ENCODE data around the gene STXBP5. TPM values are rescaled to one million over a fixed set of nuclear protein-coding genes. Genes with fewer than 3 reads are reported as not detected.
A peak's percentile ranks its signal among the peaks of the same experiment; 100 is the strongest.

STXBP5 gene
- total RNA-seq, 4 donors from 2014 or later = 18.1 to 22.1 (median 20.0) TPM

- TF ChIP-seq EP300 (IDR thresholded peaks at IDR 0.05) = no peak
- TF ChIP-seq POLR2A (IDR thresholded peaks at IDR 0.05; ENCODE audit: low read depth) = no peak
- no peak for TF ChIP-seq CTCF (IDR thresholded peaks at IDR 0.05)
- no peak for TF ChIP-seq POLR2AphosphoS5 (IDR thresholded peaks at IDR 0.05)
- no peak for DNase-seq (ENCODE audit: extremely low spot score)
- H3K4me3 ChIP-seq = no peak overlapping the region
- peaks cover 0 to 9% (median 4%) of the 10 kb centered on the region in 4 donors for H3K4me1 ChIP-seq
- no peaks in the 10 kb centered on the region for H3K9me3 ChIP-seq
- no peak overlapping the region for H3K27ac ChIP-seq (replicated peaks in 1 of 4)
- intact Hi-C loops (cut with DNase I) = loop anchor here (10.0 kb wide), 1 partner anchor 367 kb away; no protein-coding TSS in a partner anchor
- 79% methylated on average over 4 of the region's 4 CpGs for WGBS
- H3K27me3 ChIP-seq = no peaks in the 10 kb centered on the region
- no peaks in the 10 kb centered on the region for H3K36me3 ChIP-seq
These were observed 17.5 kb downstream of the STXBP5 start for GRCh38 chr6:147221739-147222138.

GRCh38 chr6:147222160-147222838 is 18.1 kb downstream of the STXBP5 start:
- no peaks in the 10 kb centered on the region for H3K27me3 ChIP-seq
- peak in 2 of 3 experiments; percentile 25 to 55 for TF ChIP-seq CTCF (IDR thresholded peaks at IDR 0.05)
- TF ChIP-seq EP300 (IDR thresholded peaks at IDR 0.05) = no peak
- H3K4me1 ChIP-seq = peaks cover 0 to 9% (median 4%) of the 10 kb centered on the region in 4 donors
- WGBS = 79% methylated on average over 4 of the region's 4 CpGs
- intact Hi-C loops (cut with DNase I) = loop anchor here (10.0 kb wide), 1 partner anchor 367 kb away; no protein-coding TSS in a partner anchor
- H3K9me3 ChIP-seq = no peaks in the 10 kb centered on the region
- H3K27ac ChIP-seq (replicated peaks in 1 of 4) = no peak overlapping the region
- no peak overlapping the region for H3K4me3 ChIP-seq
- DNase-seq (ENCODE audit: extremely low spot score) = no peak
- H3K36me3 ChIP-seq = no peaks in the 10 kb centered on the region

- no peaks in the 10 kb centered on the region for H3K36me3 ChIP-seq
- 69% methylated on average over 3 of the region's 3 CpGs for WGBS
- intact Hi-C loops (cut with DNase I) = loop anchor here (10.0 kb wide), 1 partner anchor 369 kb away; no protein-coding TSS in a partner anchor
These were observed 19.5 kb downstream of the STXBP5 start for GRCh38 chr6:147223736-147224135.

GRCh38 chr6:147226163-147226724 is 22.0 kb downstream of the STXBP5 start:
- no peak for TF ChIP-seq EP300 (IDR thresholded peaks at IDR 0.05)
- no peak for TF ChIP-seq POLR2AphosphoS5 (IDR thresholded peaks at IDR 0.05)
- TF ChIP-seq POLR2A (IDR thresholded peaks at IDR 0.05; ENCODE audit: low read depth) = no peak
- no peaks in the 10 kb centered on the region for H3K27me3 ChIP-seq
- no peak overlapping the region for H3K27ac ChIP-seq (replicated peaks in 1 of 4)
- 94% methylated on average over 2 of the region's 2 CpGs for WGBS
- no peaks in the 10 kb centered on the region for H3K36me3 ChIP-seq
- intact Hi-C loops (cut with DNase I) = loop anchor here (10.0 kb wide), 1 partner anchor 371 kb away; no protein-coding TSS in a partner anchor
- H3K4me3 ChIP-seq = no peak overlapping the region
- no peak for DNase-seq (ENCODE audit: extremely low spot score)
- H3K4me1 ChIP-seq = peaks cover 0 to 9% (median 4%) of the 10 kb centered on the region in 4 donors
- no peaks in the 10 kb centered on the region for H3K9me3 ChIP-seq

More at GRCh38 chr6:147223736-147224135, 19.5 kb downstream of the STXBP5 start:
- Histone ChIP-seq H3K9me3 (no peaks in the 10 kb centered on the region), H3K4me3 (no peak overlapping the region), H3K27me3 (no peaks in the 10 kb centered on the region), H3K4me1 (peaks cover 0 to 9% (median 4%) of the 10 kb centered on the region in 4 donors), H3K27ac (replicated peaks in 1 of 4) (no peak overlapping the region)
- no peak for TF ChIP-seq CTCF (IDR thresholded peaks at IDR 0.05)
- no peak for TF ChIP-seq EP300 (IDR thresholded peaks at IDR 0.05)
- no peak for TF ChIP-seq POLR2AphosphoS5 (IDR thresholded peaks at IDR 0.05)
- no peak for TF ChIP-seq POLR2A (IDR thresholded peaks at IDR 0.05; ENCODE audit: low read depth)
- DNase-seq (ENCODE audit: extremely low spot score) = no peak

- DNase-seq (ENCODE audit: extremely low spot score) = no peak
- H3K4me1 ChIP-seq = peaks cover 0 to 9% (median 4%) of the 10 kb centered on the region in 4 donors
- TF ChIP-seq POLR2AphosphoS5 (IDR thresholded peaks at IDR 0.05) (no peak), EP300 (IDR thresholded peaks at IDR 0.05) (no peak), CTCF (IDR thresholded peaks at IDR 0.05) (no peak), POLR2A (IDR thresholded peaks at IDR 0.05; ENCODE audit: low read depth) (no peak)
- intact Hi-C loops (cut with DNase I) = loop anchor here (10.0 kb wide), 1 partner anchor 372 kb away; no protein-coding TSS in a partner anchor
- H3K4me3 ChIP-seq = no peak overlapping the region
- no peaks in the 10 kb centered on the region for H3K36me3 ChIP-seq
- WGBS = 100% methylated on average over 1 of the region's 1 CpG
- no peak overlapping the region for H3K27ac ChIP-seq (replicated peaks in 1 of 4)
- H3K27me3 ChIP-seq = no peaks in the 10 kb centered on the region
- H3K9me3 ChIP-seq = no peaks in the 10 kb centered on the region
These were observed 22.7 kb downstream of the STXBP5 start for GRCh38 chr6:147226877-147227276.

Measured in esophagus muscularis mucosa (tissue), 4 donors.